ENCODE measurements around the gene FBXO10.
"Not testable (repeated sequence)": the region's sequence is repeated elsewhere in the genome, so short reads cannot be mapped to it uniquely, and the experiment has no call there.

FBXO10 gene

DNA sequence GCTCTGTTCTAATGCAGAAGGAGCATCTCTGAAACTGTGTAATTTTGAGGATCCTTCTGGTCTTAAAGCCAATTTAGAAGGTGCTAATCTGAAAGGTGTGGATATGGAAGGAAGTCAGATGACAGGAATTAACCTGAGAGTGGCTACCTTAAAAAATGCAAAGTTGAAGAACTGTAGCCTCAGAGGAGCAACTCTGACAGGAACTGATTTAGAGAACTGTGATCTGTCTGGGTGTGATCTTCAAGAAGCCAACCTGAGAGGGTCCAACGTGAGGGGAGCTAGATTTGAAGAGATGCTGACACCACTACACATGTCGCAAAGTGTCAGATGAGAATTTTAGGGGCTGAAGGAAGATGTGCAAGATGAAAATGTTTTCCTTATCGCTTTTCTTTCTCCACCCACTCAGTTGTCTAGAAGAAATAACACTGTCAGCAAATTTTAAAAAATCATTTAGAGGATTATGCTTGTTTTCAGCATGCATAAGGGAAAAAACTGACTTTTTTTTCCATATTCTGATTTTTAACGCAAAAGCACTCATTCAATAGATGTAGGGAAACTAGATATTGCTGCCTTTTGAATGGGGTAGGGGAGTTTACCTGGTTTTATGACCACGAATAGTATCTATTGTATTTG, 98.1 kb downstream of the FBXO10 start:
- not testable (repeated sequence) for DNase-seq (ENCODE audit: low read depth in 1 of 2, low spot score in 1 of 2)

DNA sequence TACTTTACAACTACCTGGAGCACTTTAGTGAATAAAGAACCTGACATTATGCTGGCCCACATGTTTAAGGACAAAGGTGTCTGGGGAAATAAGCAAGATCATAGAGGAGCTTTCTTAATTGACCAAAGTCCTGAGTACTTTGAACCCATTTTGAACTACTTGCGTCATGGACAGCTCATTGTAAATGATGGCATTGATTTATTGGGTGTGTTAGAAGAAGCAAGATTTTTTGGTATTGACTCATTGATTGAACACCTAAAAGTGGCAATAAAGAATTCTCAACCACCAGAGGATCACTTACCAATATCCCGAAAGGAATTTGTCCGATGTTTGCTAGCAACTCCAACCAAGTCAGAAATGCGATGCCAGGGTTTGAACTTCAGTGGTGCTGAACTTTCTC, 98.7 kb downstream of the FBXO10 start:
- not testable (repeated sequence) for DNase-seq (ENCODE audit: low read depth in 1 of 2, low spot score in 1 of 2)

DNA sequence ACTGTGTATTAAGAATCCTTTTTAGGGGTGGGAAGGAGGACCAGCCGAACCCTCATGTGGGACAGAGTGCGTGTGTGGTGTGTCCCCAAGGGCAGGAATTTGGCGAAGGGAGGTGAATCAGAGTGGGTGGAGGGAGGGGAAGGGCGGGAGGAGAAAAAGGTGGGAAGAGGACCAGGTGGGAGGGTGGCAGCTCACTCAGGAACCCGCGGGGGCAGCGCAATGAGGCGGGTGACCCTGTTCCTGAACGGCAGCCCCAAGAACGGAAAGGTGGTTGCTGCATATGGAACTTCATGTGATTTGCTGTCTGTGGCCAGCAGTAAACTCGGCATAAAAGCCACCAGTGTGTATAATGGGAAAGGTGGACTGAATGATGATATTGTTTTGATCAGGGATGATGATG, 99.2 kb downstream of the FBXO10 start:
- DNase-seq (ENCODE audit: low read depth in 1 of 2, low spot score in 1 of 2): no peak

DNA sequence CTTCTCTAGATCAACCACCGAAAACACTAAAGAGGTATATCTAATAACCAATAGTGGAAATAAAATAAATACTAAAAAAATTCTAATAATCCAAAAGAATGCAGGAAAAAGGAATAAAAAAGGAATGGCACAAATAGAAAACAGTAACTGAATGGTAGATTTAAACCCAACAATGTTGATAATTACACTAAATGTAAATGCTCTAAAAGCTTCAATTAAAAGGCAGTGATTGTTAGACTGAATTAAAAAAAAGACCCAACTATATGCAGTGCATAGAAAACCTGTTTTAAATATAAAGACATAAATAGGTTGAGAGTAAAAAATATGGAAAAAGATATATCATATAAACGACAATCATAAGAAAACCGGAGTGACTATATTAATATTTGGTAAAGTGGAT, 101.7 kb downstream of the FBXO10 start:
- no peak for DNase-seq (ENCODE audit: low read depth in 1 of 2, low spot score in 1 of 2)

DNA sequence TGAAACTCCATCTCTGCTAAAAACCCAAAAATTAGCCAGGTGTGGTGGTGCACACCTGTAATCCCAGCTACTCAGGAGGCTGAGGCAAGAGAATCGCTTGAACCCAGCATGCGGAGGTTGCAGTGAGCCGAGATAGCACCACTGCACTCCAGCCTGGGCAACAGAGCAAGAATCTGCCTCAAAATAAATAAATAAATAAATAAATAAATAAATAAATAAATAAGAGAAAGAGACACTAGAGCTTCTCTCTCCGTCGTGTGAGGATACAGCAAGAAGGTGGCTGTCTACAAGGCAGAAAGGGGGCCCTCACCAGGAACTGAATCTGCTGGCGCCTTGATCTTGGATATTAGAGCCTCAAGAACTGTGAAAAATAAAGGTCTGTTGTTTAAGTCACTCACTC, 102.2 kb downstream of the FBXO10 start:
- DNase-seq (ENCODE audit: low read depth in 1 of 2, low spot score in 1 of 2): not testable (repeated sequence)

GRCh38 chr9:37471942-37472684, 104.1 kb downstream of the FBXO10 start:
- DNase-seq (ENCODE audit: low read depth in 1 of 2, low spot score in 1 of 2): no peak

DNA sequence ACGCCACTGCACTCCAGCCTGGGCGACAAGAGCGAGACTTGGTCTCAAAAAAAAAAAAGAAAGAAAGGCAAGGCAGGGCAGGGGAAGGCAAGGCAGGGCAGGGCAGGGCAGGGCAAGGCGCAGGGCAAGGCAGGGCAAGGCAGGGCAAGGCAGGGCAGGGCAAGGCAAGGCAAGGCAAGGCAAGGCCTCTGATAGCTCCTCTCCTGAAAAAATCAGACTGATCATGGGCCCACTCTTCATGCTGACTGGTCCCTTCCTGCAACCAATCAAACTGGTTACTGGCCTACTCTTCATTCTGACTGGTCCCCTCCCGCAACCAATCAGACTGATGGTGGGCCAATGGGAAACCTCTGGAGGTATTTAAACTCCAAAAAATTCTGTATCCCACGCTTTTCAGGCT, 107.6 kb downstream of the FBXO10 start:
- DNase-seq (ENCODE audit: low read depth in 1 of 2, low spot score in 1 of 2): no peak

DNA sequence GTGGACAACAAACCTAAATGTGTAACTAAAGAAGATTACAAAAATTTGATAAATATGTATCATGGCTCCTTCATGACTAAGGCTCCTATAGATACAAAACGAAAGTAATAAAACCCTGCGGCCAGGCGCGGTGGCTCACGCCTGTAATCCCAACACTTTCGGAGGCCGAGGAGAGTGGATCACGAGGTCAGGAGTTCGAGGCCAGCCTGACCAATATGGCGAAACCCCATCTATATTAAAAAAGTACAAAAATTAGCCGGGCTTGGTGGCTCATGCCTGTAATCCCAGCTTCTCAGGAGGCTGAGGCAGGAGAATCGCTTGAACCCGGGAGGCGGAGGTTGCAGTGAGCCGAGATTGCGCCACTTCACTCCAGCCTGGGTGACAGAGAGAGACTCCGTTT, 108.7 kb downstream of the FBXO10 start:
- not testable (repeated sequence) for DNase-seq (ENCODE audit: low read depth in 1 of 2, low spot score in 1 of 2)

DNA sequence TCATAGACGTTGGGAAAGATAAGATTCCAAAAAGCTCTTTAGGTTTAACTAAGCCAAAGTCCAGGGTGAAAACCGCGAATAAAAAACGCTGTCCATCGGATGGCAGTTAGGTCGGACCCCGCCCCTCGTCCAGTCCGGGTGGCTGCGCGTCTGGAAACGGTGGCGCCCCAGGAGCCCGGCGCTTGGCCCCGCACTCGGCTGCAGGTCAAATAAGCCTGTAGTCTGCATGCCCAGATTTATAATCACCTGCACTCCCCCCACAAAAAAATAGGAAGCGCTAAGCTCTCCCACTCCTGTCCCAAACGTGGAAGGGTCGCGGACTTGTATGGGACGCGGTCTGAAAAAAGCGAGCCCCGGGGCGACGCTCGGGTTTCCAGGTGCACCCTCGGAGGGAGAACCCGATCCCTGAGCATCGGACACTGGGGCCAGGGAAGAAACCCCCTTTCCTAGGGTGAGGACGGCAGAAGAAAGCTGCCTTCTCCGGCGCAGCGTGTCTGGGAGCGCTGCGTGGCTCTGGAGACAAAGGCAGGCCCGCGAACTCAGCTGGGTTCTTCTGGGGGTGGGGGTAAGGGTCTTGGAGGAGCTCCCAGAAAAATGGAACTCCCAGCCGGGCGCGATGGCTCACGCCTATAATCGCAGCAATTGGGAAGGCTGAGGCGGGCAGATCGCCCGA, 110.0 kb downstream of the FBXO10 start:
- peak in 1 of 2 donors; percentile 12 for DNase-seq (ENCODE audit: low read depth in 1 of 2, low spot score in 1 of 2)

- DNase-seq (ENCODE audit: low read depth in 1 of 2, low spot score in 1 of 2): peak; percentile 97 to 98
These were observed 110.7 kb downstream of the FBXO10 start, which contains the start of gene ZBTB5 for GRCh38 chr9:37465249-37466036. ZBTB5 (minus strand) TSS chr9:37465450; CDS start chr9:37442551, 22,899 bp downstream.

- peak in 1 of 2 donors; percentile 40 for DNase-seq (ENCODE audit: low read depth in 1 of 2, low spot score in 1 of 2)
These were observed 111.5 kb downstream of the FBXO10 start for GRCh38 chr9:37464426-37465248.

DNA sequence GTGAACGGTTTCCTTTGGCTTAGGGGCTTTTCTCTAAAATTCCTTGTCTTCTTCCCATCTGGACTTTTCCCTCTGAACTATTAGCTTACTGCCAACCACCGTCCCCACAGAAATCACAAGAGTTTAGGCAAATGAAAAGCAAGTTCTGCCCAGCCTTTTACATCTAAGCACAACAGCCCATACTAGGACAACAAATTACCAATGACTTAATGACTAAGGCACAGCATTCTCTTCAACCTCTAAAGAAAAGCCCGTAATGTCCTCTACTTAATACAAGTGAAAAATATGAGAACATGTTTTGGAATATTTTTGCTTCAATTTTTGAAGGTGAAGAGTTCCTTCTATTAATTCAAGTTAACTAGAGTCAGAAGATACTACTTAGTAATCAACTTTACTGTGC, 112.2 kb downstream of the FBXO10 start:
- DNase-seq (ENCODE audit: low read depth in 1 of 2, low spot score in 1 of 2): no peak

All from stimulated activated CD4-positive, alpha-beta T cell treated with anti-CD3 and anti-CD28 coated beads, Interleukin-15, amount 100 ng/mL, for 1 hour (primary cell).